ENCODE results near the gene RAB19. TPM values are rescaled to one million over a fixed set of nuclear protein-coding genes. Genes with fewer than 3 reads are reported as not detected.

The RAB19 gene
- total and polyA plus RNA-seq, 2 of the 8 experiments (the other 6 are each of a cell fraction or from before 2014, with no cell fraction given), result 9.8 to 11.0 TPM

GRCh38 chr7:140375323-140375722, 28.5 kb upstream of the RAB19 start (continued):
- no peak for TF ChIP-seq E2F6 (IDR thresholded peaks at IDR 0.05)
- TF ChIP-seq GTF2F1 (IDR thresholded peaks at IDR 0.05; ENCODE audit: borderline replicate concordance, low read depth, low read length), result no peak
- no peak for TF ChIP-seq SIRT6 (IDR thresholded peaks at IDR 0.05; ENCODE audit: low read length)
- no peak for TF ChIP-seq SP2 (IDR thresholded peaks at IDR 0.05; ENCODE audit: low read length)
- TF ChIP-seq HDAC6 (IDR thresholded peaks at IDR 0.05; ENCODE audit: low read depth, low read length), result no peak

All from H1 (cell line).